ENCODE measurements around the gene NTN5. TPM values are rescaled to one million over a fixed set of nuclear protein-coding genes. Genes with fewer than 3 reads are reported as not detected.

NTN5 gene
- total RNA-seq, 2 experiments from 2014 or later: 1.8 to 2.3 TPM

DNA sequence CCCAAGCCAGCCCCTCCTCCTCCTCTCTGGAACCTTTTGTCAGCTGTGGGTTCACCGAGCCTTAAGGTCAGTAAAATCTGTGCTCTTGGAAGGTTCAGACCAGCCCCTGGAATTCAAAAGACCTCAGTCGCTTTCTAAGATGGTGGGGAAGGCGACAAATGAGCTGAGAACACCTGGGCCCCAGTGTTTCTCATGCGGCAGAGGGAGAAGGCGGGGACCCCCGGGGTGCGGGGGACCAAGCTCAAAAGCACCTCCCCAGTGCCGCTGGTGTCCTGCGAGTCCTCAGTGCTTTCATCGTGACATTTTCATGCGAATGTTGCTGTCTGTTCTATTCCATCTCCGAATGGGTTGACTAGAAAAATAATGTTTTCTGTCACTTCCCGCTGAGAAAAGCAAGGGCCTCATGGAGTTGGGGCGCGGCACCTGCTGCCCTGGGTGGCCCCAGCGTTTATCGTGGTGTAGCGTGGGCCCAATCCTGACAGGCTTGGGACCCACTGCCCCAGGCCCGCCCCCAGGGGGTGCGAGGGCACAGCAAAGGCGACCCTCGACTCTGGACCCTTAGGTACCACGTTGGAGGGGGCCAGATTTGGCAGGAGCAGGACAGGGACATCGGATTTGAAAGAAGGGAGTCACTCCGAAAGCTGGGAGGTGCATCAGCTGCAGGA, 751 bp upstream of the NTN5 start:
- H3K27me3 Mint-ChIP-seq: peaks cover 3% of the 10 kb centered on the region
- no peak overlapping the region for H3K27ac Mint-ChIP-seq
- H3K36me3 Mint-ChIP-seq: peaks cover 2% of the 10 kb centered on the region
- POLR2A ChIA-PET: interaction anchor here (2.4 kb wide), 1 partner anchor 28 kb away, joined by 10 read pairs; the partner anchor contains the start of gene CA11
- H3K4me1 Mint-ChIP-seq: peaks cover 7% of the 10 kb centered on the region
- no peak for ATAC-seq (ENCODE audit: low read depth)
- peaks cover 9% of the 10 kb centered on the region for H3K9me3 Mint-ChIP-seq
- no peak overlapping the region for H3K4me3 Mint-ChIP-seq
- DNase-seq: no peak

DNA sequence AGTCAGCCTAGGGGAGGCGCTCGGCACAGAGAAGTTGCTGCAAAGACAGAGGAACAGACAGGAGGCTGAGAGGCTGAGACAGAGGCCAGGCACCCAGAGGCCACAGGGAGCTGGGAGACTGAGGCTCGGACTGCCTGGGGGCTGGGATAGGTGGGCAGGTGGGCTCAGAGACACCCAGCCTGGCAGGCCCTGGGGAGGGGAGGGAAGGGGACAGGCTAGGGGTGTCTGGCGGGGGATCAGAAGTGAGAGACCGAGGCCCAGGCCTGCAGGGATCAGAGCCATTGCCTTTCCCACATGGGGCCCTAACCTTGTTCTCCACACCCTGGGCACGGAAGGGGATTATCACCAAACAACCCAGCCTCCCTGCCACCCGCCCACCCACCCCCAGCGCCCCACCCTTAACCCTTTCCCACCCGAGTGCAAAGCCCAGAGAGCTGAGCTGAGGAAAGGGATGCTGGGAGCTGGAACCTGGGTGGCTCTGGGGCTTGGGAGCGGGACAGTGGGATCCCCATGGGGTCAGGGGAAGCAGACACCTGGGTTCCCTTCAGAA, 1.3 kb downstream of the NTN5 start:
- Mint-ChIP-seq H3K9me3 (peaks cover 9% of the 10 kb centered on the region), H3K4me3 (no peak overlapping the region), H3K27me3 (peaks cover 2% of the 10 kb centered on the region), H3K4me1 (peaks cover 7% of the 10 kb centered on the region), H3K27ac (no peak overlapping the region), H3K36me3 (peaks cover 2% of the 10 kb centered on the region)
- POLR2A ChIA-PET: no interaction called here
- DNase-seq (no peak), ATAC-seq (ENCODE audit: low read depth) (no peak)

DNA sequence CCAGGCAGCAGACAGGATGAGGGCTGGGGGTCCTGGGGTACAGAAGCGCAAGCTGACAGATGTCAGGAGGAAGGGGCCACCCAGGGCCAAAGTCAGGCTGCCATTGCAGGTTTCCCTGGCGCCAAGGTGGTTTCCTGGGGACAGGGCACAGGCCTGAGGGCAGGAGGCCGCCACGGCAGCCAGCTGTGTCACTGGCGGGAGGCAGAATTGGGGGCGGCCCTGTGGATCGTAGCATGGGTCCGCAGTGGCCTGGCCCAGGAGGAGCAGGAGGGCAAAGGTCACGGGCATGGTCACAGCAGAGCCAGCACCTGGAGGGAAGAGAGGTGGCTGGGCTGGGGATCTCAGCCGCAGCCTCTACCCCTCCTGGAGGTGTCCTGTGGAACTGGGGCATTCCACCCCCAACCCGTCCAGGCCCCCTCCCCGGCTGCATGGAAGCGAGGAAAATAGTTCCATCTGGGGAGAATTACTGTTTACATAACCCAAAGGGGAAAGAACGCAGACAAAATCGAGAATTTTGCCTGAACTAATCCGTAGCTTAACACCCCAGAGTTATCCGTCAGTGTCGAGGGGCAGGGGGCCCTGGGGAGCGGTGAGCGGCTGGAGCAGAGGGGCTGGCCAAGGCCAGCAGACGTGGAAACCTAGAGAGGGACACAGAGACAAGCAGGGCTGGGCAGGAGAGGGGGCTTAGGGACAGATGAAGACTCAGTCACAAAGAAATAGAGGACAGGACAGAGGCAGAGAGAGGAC, 1.9 kb downstream of the NTN5 start:
- POLR2A ChIA-PET: no interaction called here
- ATAC-seq (ENCODE audit: low read depth): no peak
- Mint-ChIP-seq H3K4me3 (no peak overlapping the region), H3K4me1 (peaks cover 7% of the 10 kb centered on the region), H3K9me3 (peaks cover 9% of the 10 kb centered on the region), H3K36me3 (peaks cover 2% of the 10 kb centered on the region), H3K27ac (no peak overlapping the region), H3K27me3 (no peaks in the 10 kb centered on the region)
- no peak for DNase-seq

DNA sequence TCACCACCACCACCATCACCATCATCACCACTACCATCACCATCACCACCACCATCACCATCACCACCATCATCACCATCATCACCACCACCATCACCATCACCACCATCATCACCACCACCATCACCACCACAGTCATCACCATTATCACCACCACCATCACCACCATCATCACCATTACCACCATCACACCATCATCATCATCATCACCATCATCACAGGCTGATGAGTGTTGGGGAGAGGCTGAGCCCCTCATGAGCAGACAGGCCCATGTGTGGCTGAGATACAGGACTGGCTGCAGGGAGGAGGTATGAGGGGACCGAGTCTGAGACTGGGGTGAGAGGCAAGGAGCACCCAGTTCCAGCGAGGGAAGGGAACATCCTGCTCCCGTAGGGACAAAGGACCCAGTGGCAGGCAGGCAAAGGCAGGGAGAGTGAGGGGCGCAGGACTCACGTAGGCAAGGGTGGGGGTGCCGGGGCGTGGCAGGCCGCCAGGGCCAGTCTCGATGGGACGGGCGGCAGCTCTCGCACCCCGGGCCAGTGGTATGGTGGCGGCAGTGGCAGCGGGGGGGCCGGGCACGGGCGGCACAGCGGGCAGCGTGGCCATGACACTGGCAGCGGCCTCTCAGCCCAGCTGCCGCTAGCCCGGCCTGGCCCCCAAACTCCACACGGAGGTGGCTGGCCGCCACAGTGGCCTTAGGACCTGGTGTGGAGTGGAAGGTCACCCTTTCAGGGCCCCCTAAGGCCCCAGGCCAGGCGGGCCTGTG, 2.7 kb downstream of the NTN5 start:
- ATAC-seq (ENCODE audit: low read depth) (no peak), DNase-seq (no peak)
- Mint-ChIP-seq H3K4me3 (no peak overlapping the region), H3K9me3 (peaks cover 9% of the 10 kb centered on the region), H3K27me3 (no peaks in the 10 kb centered on the region), H3K36me3 (peaks cover 2% of the 10 kb centered on the region), H3K27ac (peak overlapping the region; percentile 51), H3K4me1 (peaks cover 3% of the 10 kb centered on the region)
- POLR2A ChIA-PET: no interaction called here

DNA sequence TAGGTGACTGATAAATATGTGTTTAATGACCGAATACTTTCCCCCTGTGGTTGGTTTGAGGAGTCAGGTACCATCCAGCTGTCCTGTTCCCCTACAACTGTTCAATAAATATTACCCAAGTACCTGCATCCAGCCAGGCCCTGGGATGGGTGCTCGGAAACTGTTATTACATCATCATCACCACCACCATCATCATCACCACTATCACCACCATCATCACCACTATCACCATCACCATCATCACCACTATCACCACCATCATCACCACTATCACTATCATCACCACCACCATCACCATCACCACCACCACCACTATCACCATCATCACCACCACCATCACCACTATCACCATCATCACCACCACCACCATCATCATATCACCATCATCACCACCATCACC, 4.1 kb downstream of the NTN5 start:
- Mint-ChIP-seq H3K27ac (peak overlapping the region; percentile 62), H3K36me3 (peaks cover 2% of the 10 kb centered on the region), H3K4me1 (peaks cover 2% of the 10 kb centered on the region), H3K27me3 (no peaks in the 10 kb centered on the region), H3K4me3 (no peak overlapping the region), H3K9me3 (peaks cover 9% of the 10 kb centered on the region)
- POLR2A ChIA-PET: no interaction called here
- ATAC-seq (ENCODE audit: low read depth): no peak
- no peak for DNase-seq

- Mint-ChIP-seq H3K4me3 (no peak overlapping the region), H3K27ac (no peak overlapping the region), H3K27me3 (no peaks in the 10 kb centered on the region), H3K4me1 (peaks cover 2% of the 10 kb centered on the region), H3K9me3 (peaks cover 9% of the 10 kb centered on the region), H3K36me3 (peaks cover 2% of the 10 kb centered on the region)
- POLR2A ChIA-PET: no interaction called here
- DNase-seq (no peak), ATAC-seq (ENCODE audit: low read depth) (no peak)
These were observed 4.5 kb downstream of the NTN5 start for GRCh38 chr19:48668332-48668731.

DNA sequence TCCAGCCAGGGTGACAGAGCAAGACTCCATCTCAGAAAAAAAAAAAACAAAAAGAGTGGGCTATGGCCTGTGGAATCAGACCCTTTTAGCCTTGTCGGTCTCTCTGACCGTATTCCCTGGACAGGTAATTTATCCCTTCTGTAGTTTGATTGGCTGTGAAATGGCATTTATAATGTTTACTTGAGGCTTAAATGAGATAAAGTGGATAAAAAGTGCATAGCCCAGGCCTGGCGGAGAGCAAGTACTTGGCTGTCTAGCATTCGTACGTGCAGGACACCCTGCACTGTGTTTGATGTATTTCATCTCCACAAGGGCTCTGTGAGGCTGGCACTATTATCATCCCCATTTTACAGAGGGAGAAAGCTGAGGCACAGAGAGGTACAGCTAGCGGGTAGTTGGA, 7.0 kb downstream of the NTN5 start:
- H3K4me3 Mint-ChIP-seq: no peak overlapping the region
- no peaks in the 10 kb centered on the region for H3K27me3 Mint-ChIP-seq
- peaks cover 9% of the 10 kb centered on the region for H3K9me3 Mint-ChIP-seq
- no peak overlapping the region for H3K27ac Mint-ChIP-seq
- ATAC-seq (ENCODE audit: low read depth) (no peak), DNase-seq (no peak)
- H3K36me3 Mint-ChIP-seq: peaks cover 2% of the 10 kb centered on the region
- POLR2A ChIA-PET: no interaction called here
- H3K4me1 Mint-ChIP-seq: peaks cover 6% of the 10 kb centered on the region

DNA sequence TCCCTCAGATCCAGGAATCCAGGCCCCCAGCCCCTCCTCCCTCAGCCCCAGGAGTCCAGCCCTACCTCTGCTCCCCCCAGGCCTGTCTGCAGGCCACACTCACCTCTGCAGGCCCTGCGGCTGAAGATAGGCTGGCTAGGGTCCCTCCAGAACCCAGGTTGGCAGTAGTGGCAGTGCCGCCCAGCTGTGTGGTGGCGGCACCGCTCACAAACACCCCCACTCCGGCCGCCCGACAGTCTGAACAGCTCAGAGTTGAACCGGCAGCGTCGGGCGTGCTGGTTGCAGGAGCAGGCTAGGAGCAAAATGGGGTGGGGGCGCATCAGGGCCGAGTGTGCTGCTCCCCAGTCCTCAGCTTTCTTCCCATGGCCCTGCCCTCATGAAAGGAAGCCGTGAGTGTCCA, 8.3 kb downstream of the NTN5 start:
- Mint-ChIP-seq H3K27me3 (no peaks in the 10 kb centered on the region), H3K36me3 (peaks cover 2% of the 10 kb centered on the region), H3K9me3 (peaks cover 3% of the 10 kb centered on the region), H3K27ac (no peak overlapping the region), H3K4me3 (no peak overlapping the region), H3K4me1 (peaks cover 8% of the 10 kb centered on the region)
- no peak for ATAC-seq (ENCODE audit: low read depth)
- no peak for DNase-seq
- POLR2A ChIA-PET: no interaction called here

DNA sequence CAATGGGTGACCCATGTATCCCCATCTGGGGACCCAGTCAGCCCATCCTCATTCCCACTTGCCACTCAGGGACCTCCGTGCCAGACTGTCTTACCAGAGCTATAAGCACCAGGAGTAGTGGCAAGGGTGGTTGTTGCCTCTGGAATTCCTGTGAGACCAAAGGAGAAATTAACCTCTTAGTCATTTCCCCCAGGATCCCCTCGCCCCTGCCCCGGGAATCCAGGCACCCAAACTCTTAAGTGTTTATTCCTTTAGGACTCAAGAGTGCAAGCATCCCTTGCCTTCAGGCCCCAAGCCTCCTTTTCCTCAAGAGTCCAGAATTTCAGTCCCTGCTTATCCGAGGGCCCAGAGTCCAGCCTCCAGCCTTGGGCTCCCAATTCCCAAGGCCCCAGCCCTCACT, 9.2 kb downstream of the NTN5 start:
- Mint-ChIP-seq H3K4me1 (peaks cover 6% of the 10 kb centered on the region), H3K4me3 (no peak overlapping the region), H3K9me3 (peaks cover under 1% of the 10 kb centered on the region), H3K27me3 (no peaks in the 10 kb centered on the region), H3K27ac (no peak overlapping the region), H3K36me3 (no peaks in the 10 kb centered on the region)
- DNase-seq (no peak), ATAC-seq (ENCODE audit: low read depth) (no peak)
- POLR2A ChIA-PET: no interaction called here

- no peaks in the 10 kb centered on the region for H3K36me3 Mint-ChIP-seq
- ATAC-seq (ENCODE audit: low read depth): no peak
- DNase-seq: no peak
- no peak overlapping the region for H3K4me3 Mint-ChIP-seq
- POLR2A ChIA-PET: interaction anchor here (0.5 kb wide), 1 partner anchor 43 kb away, joined by 3 read pairs; no protein-coding TSS in a partner anchor
- peaks cover 6% of the 10 kb centered on the region for H3K4me1 Mint-ChIP-seq
- no peaks in the 10 kb centered on the region for H3K9me3 Mint-ChIP-seq
- peaks cover 5% of the 10 kb centered on the region for H3K27me3 Mint-ChIP-seq
- no peak overlapping the region for H3K27ac Mint-ChIP-seq
These were observed 11.1 kb downstream of the NTN5 start for GRCh38 chr19:48661711-48662090.

DNA sequence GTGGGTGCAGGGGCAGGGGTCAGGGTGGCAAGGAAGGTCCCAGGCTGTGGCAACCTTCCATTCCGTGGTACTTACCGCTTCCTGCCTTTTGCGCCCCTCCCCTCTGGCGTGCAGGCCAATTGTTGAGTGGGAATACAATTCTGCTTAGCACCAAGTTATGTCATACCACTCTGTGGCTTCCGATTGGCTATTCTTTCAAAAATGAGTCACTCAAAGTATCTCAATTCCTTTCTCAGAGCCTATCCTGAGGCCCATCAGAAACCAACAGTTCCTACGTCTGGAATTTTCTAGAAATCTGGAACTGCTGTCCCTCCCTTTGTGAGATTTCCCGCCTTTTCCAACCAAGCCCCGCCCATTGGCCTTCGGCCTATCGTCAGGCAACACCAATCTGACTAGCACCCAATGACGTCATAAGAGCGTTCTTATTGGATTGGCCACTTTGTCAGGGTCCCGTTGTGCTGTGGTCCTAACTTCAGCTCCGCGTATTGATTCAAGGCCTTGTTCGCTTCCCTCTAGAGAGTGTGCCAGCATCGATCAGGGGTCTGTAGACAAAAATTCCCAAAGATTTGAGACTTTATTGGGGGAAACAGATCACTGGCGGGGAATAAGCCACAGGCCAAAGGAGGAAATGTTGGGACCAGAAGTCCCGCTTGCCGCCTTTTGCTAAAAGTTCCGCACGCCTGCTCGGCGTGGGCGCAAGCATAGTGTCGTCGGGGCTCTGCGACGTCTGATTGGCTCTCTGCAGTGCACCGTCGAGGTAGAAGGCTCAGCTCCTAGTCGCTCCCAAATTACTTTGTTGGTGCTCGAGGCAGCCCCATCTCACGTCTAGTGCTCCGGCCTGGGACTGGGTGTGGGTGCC, 11.7 kb downstream of the NTN5 start:
- H3K4me1 Mint-ChIP-seq: peaks cover 6% of the 10 kb centered on the region
- peak overlapping the region; percentile 65 for H3K4me3 Mint-ChIP-seq
- peak overlapping the region; percentile 92 for H3K27ac Mint-ChIP-seq
- ATAC-seq (ENCODE audit: low read depth): peak; percentile 93
- H3K27me3 Mint-ChIP-seq: peaks cover 5% of the 10 kb centered on the region
- no peaks in the 10 kb centered on the region for H3K9me3 Mint-ChIP-seq
- POLR2A ChIA-PET: interaction anchor here (0.5 kb wide), 1 partner anchor 1206 kb away, joined by 3 read pairs; the partner anchor contains the start of gene PNKP
- no peaks in the 10 kb centered on the region for H3K36me3 Mint-ChIP-seq
- peak; percentile 78 for DNase-seq

GRCh38 chr19:48659768-48660167, 13.0 kb downstream of the NTN5 start:
- DNase-seq: no peak
- Mint-ChIP-seq H3K9me3 (no peaks in the 10 kb centered on the region), H3K27ac (peak overlapping the region; percentile 30), H3K36me3 (no peaks in the 10 kb centered on the region), H3K27me3 (peaks cover 5% of the 10 kb centered on the region), H3K4me3 (no peak overlapping the region), H3K4me1 (peaks cover 6% of the 10 kb centered on the region)
- POLR2A ChIA-PET: no interaction called here
- ATAC-seq (ENCODE audit: low read depth): no peak

GRCh38 chr19:48658483-48658882, 14.3 kb downstream of the NTN5 start:
- peaks cover 5% of the 10 kb centered on the region for H3K27me3 Mint-ChIP-seq
- H3K4me3 Mint-ChIP-seq: no peak overlapping the region
- no peak overlapping the region for H3K27ac Mint-ChIP-seq
- DNase-seq (no peak), ATAC-seq (ENCODE audit: low read depth) (no peak)
- H3K4me1 Mint-ChIP-seq: peaks cover 6% of the 10 kb centered on the region
- POLR2A ChIA-PET: no interaction called here
- no peaks in the 10 kb centered on the region for H3K9me3 Mint-ChIP-seq
- no peaks in the 10 kb centered on the region for H3K36me3 Mint-ChIP-seq
